ENCODE results near the gene MYEF2. TPM values are rescaled to one million over a fixed set of nuclear protein-coding genes. Genes with fewer than 3 reads are reported as not detected.

The MYEF2 gene
- total and polyA plus RNA-seq, 10 of the 15 experiments (the other 5 are each of a cell fraction or from before 2014, with no cell fraction given), result 9.2 to 47.0 (median 19.9) TPM

DNA sequence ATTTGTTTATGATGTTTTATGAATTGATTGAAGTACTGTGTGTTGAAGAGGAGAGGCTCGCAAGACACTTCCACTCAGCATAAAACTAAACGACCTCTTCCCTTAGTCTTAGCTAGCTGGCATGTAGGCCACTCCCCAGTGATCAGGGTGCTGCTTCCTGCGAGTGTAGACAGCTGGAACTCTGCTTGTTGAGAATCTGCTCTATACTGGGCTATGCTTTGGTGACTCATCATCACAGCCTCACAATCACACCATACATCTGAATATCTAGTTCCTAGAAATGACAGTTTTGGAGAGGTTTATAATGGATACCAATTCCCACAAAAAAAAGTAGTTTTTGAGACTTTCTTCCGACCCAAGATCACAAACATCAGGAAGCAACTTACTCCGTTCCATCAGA is 58.8 kb downstream of the MYEF2 start (continued):
- TF ChIP-seq TBL1XR1 (IDR thresholded peaks at IDR 0.05; ENCODE audit: low read depth, low read length) (no peak), PAX5 (IDR thresholded peaks at IDR 0.05; ENCODE audit: borderline replicate concordance, low read depth, low read length) (no peak)

DNA sequence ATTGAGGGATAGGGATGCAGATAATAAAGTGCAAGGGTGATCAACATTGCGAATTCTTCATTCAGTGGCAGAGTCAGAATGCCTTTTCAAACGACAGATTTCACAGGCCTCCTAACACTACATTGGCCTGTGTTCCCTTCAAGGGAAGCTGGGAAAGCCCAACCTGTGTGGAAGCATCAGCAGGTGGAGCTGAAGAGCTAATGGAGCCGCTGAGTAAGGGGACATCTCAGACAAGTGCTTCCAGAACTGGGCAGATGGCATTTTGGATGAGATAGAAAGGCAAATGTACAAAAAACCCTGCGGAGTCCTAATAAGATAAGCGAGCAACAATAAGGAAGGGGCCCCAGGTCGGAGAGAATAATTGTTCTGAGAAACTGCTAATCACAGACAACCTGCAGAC is 65.9 kb downstream of the MYEF2 start:
- H3K9ac ChIP-seq (ENCODE audit: control insufficient read depth, insufficient read depth, low read length), result no peak overlapping the region
- no peaks in the 10 kb centered on the region for H3K9me3 ChIP-seq (replicated peaks; ENCODE audit: control insufficient read depth, insufficient read depth, low read length)
- DNase-seq (ENCODE audit: low read depth, low spot score) (no peak), FAIRE-seq (no peak), ATAC-seq (peak; percentile 61; the same call in 2 of the 3 replicates)
- RAD21 ChIA-PET (ENCODE audit: unreplicated experiment), result interaction anchor here (0.7 to 3.4 kb wide), 6 partner anchors 65 to 240 kb away, joined by 3 to 21 read pairs (median 6); no protein-coding TSS in a partner anchor
- in situ Hi-C loops (cut with MboI), result no loop called here
- WGBS (ENCODE audit: insufficient coverage, insufficient replicate concordance, low lambda C conversion rate, missing lambda C conversion rate), result 35% methylated on average over 6 of the region's 6 CpGs
- CTCF ChIA-PET, result interaction anchor here (1.0 to 4.7 kb wide), 8 partner anchors 24 to 240 kb away, joined by 3 to 38 read pairs (median 4); no protein-coding TSS in a partner anchor
- no peaks in the 10 kb centered on the region for H4K20me1 ChIP-seq (ENCODE audit: control insufficient read depth, insufficient read depth)
- SMC1A ChIA-PET (ENCODE audit: uncharacterized antibody, unreplicated experiment), result interaction anchor here (0.9 to 2.5 kb wide), 6 partner anchors 27 to 240 kb away, joined by 4 to 8 read pairs (median 6); no protein-coding TSS in a partner anchor
- H3K79me2 ChIP-seq (ENCODE audit: control insufficient read depth, insufficient read depth, low read length), result no peaks in the 10 kb centered on the region
- no peaks in the 10 kb centered on the region for H3K36me3 ChIP-seq (ENCODE audit: control insufficient read depth in 2 of 2, insufficient read depth in 2 of 2, low read length in 1 of 2)
- no peak overlapping the region for H3K4me2 ChIP-seq (ENCODE audit: control insufficient read depth, insufficient read depth)
- BruUV-seq (replicated peaks), result no TSS peak
- no peak overlapping the region for H2AFZ ChIP-seq (ENCODE audit: control insufficient read depth, low read depth, low read length)
- H3K4me3 ChIP-seq, result no peak overlapping the region
- H3K27ac ChIP-seq (ENCODE audit: control insufficient read depth, insufficient read depth), result no peak overlapping the region
- POLR2A ChIA-PET, result no interaction called here
- no peaks in the 10 kb centered on the region for H3K4me1 ChIP-seq (ENCODE audit: control insufficient read depth, insufficient read depth, low read length)
- TF ChIP-seq CTCF (IDR thresholded peaks at IDR 0.05 in 2 of 3, conservative IDR thresholded peaks at IDR 0.05 in 1 of 3; ENCODE audit: control insufficient read depth in 2 of 3, extremely low read depth in 1 of 3, insufficient read depth in 1 of 3, low read depth in 3 of 3, low read length in 3 of 3), result peak; percentile 39 to 58 (median 44); a peak in 5 of 6 replicates
- TF ChIP-seq RCOR1 (conservative IDR thresholded peaks at IDR 0.05; ENCODE audit: low read depth, low read length), result no peak
- TF ChIP-seq EED (IDR thresholded peaks at IDR 0.05; ENCODE audit: low read depth), result no peak
- TF ChIP-seq CREM (IDR thresholded peaks at IDR 0.05; ENCODE audit: low read depth), result no peak
- TF ChIP-seq SREBF2 (IDR thresholded peaks at IDR 0.05; ENCODE audit: low read length), result no peak
- TF ChIP-seq SMAD1 (IDR thresholded peaks at IDR 0.05; ENCODE audit: low read depth, partially characterized antibody), result no peak
- TF ChIP-seq REST (IDR thresholded peaks at IDR 0.05; ENCODE audit: low read depth, low read length), result no peak
- no peak for TF ChIP-seq USF1 (IDR thresholded peaks at IDR 0.05; ENCODE audit: borderline replicate concordance, extremely low read length, insufficient read depth, low read depth, low read length)
- TF ChIP-seq SIN3A (IDR thresholded peaks at IDR 0.05; ENCODE audit: low read depth, low read length), result no peak
- TF ChIP-seq RAD21 (IDR thresholded peaks at IDR 0.05; ENCODE audit: insufficient read depth, low read depth, low read length), result peak; percentile 60
- TF ChIP-seq FOXM1 (IDR thresholded peaks at IDR 0.05; ENCODE audit: low read depth, low read length), result no peak
- TF ChIP-seq SMC3 (IDR thresholded peaks at IDR 0.05; ENCODE audit: borderline replicate concordance, low read length), result peak; percentile 67; the same call in 1 of the 2 replicates
- TF ChIP-seq CBFB (IDR thresholded peaks at IDR 0.05; ENCODE audit: low read depth), result no peak
- TF ChIP-seq ESRRA (IDR thresholded peaks at IDR 0.05; ENCODE audit: low read length), result no peak
- no peak for TF ChIP-seq BCL11A (IDR thresholded peaks at IDR 0.05; ENCODE audit: low read depth, low read length)
- intact Hi-C loops (cut with micrococcal nuclease; ENCODE audit: unreplicated experiment), result loop anchor here (2.0 kb wide), 1 partner anchor 141 kb away; no protein-coding TSS in a partner anchor
- no peaks in the 10 kb centered on the region for H3K27me3 ChIP-seq (replicated peaks in 1 of 2; ENCODE audit: control insufficient read depth in 2 of 2, insufficient read depth in 2 of 2, low read length in 1 of 2)
